ENCODE measurements around the gene IL17F.

DNA sequence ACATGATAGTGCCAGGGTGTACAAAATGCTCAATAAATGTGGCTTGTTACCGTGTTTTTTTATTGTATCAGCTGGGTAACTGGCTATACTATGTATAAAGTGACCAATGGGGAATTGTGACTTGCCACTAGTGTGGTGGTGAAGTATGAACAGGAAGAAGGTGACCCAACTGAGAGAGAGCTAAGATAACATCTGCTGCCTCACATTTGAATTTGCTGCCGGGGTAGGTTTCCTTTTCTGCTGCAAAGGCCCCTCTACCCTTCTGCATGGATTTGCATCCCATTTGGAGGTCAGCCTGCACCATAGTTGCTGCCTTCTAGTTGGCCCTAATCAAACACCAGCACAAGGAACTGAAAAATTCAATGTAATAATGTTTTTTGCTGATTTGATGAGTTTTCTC, 34.1 kb downstream of the IL17F start:
- TF ChIP-seq, protein P1, sequence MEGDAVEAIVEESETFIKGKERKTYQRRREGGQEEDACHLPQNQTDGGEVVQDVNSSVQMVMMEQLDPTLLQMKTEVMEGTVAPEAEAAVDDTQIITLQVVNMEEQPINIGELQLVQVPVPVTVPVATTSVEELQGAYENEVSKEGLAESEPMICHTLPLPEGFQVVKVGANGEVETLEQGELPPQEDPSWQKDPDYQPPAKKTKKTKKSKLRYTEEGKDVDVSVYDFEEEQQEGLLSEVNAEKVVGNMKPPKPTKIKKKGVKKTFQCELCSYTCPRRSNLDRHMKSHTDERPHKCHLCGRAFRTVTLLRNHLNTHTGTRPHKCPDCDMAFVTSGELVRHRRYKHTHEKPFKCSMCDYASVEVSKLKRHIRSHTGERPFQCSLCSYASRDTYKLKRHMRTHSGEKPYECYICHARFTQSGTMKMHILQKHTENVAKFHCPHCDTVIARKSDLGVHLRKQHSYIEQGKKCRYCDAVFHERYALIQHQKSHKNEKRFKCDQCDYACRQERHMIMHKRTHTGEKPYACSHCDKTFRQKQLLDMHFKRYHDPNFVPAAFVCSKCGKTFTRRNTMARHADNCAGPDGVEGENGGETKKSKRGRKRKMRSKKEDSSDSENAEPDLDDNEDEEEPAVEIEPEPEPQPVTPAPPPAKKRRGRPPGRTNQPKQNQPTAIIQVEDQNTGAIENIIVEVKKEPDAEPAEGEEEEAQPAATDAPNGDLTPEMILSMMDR (conservative IDR thresholded peaks at IDR 0.05; ENCODE audit: low read length): no peak
- TF ChIP-seq EZH2phosphoT487 (IDR thresholded peaks at IDR 0.05; ENCODE audit: borderline replicate concordance, low read depth, low read length): no peak
